Coronary artery (tissue), 2 donors: ENCODE measurements around the gene MAPT.
"Not testable (repeated sequence)": the region's sequence is repeated elsewhere in the genome, so short reads cannot be mapped to it uniquely, and the experiment has no call there.

Experiments used
- DNase-seq: peaks from one replicate; pipeline ENCODE4 v3.0.0-alpha.2; 2017; ENCODE audit warnings: low spot score
- H3K27ac ChIP-seq, 2 donors: fragments of 200-600 bp; sonication (generic); one replicate each; pipeline ENCODE4 v1.5.1; 2016 to 2019
- H3K4me3 ChIP-seq: fragments of 200-600 bp; sonication (generic); 2 replicates; pipeline ENCODE4 v1.5.1; 2016; ENCODE audit warnings: mild to moderate bottlenecking, moderate library complexity
- TF ChIP-seq, protein P1 (sequence below): fragments of 200-600 bp; sonication (generic); IDR thresholded peaks from one replicate; pipeline ENCODE4 v1.5.1; 2019; ENCODE audit warnings: antibody characterized with exemption

Gene MAPT

DNA sequence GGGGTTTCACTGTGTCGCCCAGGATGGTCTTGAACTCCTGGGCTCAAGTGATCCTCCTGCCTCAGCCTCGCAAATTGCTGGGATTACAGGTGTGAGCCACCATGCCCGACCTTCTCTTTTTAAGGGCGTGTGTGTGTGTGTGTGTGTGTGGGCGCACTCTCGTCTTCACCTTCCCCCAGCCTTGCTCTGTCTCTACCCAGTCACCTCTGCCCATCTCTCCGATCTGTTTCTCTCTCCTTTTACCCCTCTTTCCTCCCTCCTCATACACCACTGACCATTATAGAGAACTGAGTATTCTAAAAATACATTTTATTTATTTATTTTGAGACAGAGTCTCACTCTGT lies 108.6 kb downstream of the MAPT start:
- TF ChIP-seq, protein P1, sequence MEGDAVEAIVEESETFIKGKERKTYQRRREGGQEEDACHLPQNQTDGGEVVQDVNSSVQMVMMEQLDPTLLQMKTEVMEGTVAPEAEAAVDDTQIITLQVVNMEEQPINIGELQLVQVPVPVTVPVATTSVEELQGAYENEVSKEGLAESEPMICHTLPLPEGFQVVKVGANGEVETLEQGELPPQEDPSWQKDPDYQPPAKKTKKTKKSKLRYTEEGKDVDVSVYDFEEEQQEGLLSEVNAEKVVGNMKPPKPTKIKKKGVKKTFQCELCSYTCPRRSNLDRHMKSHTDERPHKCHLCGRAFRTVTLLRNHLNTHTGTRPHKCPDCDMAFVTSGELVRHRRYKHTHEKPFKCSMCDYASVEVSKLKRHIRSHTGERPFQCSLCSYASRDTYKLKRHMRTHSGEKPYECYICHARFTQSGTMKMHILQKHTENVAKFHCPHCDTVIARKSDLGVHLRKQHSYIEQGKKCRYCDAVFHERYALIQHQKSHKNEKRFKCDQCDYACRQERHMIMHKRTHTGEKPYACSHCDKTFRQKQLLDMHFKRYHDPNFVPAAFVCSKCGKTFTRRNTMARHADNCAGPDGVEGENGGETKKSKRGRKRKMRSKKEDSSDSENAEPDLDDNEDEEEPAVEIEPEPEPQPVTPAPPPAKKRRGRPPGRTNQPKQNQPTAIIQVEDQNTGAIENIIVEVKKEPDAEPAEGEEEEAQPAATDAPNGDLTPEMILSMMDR, result no peak
- no peak overlapping the region for H3K4me3 ChIP-seq
- no peak for DNase-seq
- no peak overlapping the region for H3K27ac ChIP-seq

DNA sequence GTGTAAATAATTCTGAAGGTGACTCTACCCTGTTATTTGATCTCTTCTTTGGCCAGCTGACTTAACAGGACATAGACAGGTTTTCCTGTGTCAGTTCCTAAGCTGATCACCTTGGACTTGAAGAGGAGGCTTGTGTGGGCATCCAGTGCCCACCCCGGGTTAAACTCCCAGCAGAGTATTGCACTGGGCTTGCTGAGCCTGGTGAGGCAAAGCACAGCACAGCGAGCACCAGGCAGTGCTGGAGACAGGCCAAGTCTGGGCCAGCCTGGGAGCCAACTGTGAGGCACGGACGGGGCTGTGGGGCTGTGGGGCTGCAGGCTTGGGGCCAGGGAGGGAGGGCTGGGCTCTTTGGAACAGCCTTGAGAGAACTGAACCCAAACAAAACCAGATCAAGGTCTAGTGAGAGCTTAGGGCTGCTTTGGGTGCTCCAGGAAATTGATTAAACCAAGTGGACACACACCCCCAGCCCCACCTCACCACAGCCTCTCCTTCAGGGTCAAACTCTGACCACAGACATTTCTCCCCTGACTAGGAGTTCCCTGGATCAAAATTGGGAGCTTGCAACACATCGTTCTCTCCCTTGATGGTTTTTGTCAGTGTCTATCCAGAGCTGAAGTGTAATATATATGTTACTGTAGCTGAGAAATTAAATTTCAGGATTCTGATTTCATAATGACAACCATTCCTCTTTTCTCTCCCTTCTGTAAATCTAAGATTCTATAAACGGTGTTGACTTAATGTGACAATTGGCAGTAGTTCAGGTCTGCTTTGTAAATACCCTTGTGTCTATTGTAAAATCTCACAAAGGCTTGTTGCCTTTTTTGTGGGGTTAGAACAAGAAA lies 109.8 kb downstream of the MAPT start:
- Histone ChIP-seq H3K4me3 (no peak overlapping the region), H3K27ac (no peak overlapping the region)
- no peak for DNase-seq
- TF ChIP-seq, protein P1, result no peak

DNA sequence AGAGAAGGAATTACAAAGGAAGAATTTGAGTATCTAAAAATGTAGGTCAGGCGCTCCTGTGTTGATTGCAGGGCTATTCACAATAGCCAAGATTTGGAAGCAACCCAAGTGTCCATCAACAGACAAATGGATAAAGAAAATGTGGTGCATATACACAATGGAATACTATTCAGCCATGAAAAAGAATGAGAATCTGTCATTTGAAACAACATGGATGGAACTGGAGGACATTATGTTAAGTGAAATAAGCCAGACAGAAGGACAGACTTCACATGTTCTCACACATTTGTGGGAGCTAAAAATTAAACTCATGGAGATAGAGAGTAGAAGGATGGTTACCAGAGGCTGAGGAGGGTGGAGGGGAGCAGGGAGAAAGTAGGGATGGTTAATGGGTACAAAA lies 111.7 kb downstream of the MAPT start:
- H3K27ac ChIP-seq, DNase-seq: not testable (repeated sequence)

DNA sequence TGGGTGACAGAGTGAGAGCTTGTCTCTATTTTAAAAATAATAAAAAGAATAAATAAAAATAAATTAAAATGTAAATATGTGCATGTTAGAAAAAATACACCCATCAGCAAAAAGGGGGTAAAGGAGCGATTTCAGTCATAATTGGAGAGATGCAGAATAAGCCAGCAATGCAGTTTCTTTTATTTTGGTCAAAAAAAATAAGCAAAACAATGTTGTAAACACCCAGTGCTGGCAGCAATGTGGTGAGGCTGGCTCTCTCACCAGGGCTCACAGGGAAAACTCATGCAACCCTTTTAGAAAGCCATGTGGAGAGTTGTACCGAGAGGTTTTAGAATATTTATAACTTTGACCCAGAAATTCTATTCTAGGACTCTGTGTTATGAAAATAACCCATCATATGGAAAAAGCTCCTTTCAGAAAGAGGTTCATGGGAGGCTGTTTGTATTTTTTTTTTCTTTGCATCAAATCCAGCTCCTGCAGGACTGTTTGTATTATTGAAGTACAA lies 113.2 kb downstream of the MAPT start:
- Histone ChIP-seq H3K27ac (no peak overlapping the region), H3K4me3 (no peak overlapping the region)
- TF ChIP-seq, protein P1, result no peak
- DNase-seq, result no peak

More for the DNA sequence above, 111.7 kb downstream of the MAPT start:
- not testable (repeated sequence) for H3K4me3 ChIP-seq

DNA sequence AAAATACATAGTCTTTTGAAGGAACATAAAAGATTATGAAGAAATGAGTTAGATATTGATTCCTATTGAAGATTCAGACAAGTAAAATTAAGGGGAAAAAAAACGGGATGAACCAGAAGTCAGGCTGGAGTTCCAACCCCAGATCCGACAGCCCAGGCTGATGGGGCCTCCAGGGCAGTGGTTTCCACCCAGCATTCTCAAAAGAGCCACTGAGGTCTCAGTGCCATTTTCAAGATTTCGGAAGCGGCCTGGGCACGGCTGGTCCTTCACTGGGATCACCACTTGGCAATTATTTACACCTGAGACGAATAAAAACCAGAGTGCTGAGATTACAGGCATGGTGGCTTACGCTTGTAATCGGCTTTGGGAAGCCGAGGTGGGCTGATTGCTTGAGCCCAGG lies 114.2 kb downstream of the MAPT start:
- H3K4me3 ChIP-seq, result no peak overlapping the region
- TF ChIP-seq, protein P1, result no peak
- no peak overlapping the region for H3K27ac ChIP-seq
- DNase-seq, result no peak

DNA sequence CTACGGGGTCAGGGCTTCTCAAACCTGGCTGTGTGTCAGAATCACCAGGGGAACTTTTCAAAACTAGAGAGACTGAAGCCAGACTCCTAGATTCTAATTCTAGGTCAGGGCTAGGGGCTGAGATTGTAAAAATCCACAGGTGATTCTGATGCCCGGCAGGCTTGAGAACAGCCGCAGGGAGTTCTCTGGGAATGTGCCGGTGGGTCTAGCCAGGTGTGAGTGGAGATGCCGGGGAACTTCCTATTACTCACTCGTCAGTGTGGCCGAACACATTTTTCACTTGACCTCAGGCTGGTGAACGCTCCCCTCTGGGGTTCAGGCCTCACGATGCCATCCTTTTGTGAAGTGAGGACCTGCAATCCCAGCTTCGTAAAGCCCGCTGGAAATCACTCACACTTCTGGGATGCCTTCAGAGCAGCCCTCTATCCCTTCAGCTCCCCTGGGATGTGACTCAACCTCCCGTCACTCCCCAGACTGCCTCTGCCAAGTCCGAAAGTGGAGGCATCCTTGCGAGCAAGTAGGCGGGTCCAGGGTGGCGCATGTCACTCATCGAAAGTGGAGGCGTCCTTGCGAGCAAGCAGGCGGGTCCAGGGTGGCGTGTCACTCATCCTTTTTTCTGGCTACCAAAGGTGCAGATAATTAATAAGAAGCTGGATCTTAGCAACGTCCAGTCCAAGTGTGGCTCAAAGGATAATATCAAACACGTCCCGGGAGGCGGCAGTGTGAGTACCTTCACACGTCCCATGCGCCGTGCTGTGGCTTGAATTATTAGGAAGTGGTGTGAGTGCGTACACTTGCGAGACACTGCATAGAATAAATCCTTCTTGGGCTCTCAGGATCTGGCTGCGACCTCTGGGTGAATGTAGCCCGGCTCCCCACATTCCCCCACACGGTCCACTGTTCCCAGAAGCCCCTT lies 115.6 kb downstream of the MAPT start:
- Histone ChIP-seq H3K4me3 (no peak overlapping the region), H3K27ac (no peak overlapping the region)
- no peak for DNase-seq
- TF ChIP-seq, protein P1, result no peak

DNA sequence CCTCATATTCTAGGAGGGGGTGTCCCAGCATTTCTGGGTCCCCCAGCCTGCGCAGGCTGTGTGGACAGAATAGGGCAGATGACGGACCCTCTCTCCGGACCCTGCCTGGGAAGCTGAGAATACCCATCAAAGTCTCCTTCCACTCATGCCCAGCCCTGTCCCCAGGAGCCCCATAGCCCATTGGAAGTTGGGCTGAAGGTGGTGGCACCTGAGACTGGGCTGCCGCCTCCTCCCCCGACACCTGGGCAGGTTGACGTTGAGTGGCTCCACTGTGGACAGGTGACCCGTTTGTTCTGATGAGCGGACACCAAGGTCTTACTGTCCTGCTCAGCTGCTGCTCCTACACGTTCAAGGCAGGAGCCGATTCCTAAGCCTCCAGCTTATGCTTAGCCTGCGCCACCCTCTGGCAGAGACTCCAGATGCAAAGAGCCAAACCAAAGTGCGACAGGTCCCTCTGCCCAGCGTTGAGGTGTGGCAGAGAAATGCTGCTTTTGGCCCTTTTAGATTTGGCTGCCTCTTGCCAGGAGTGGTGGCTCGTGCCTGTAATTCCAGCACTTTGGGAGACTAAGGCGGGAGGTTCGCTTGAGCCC lies 116.3 kb downstream of the MAPT start:
- Histone ChIP-seq H3K27ac (no peak overlapping the region), H3K4me3 (no peak overlapping the region)

More for the DNA sequence above, 116.3 kb downstream of the MAPT start:
- TF ChIP-seq, protein P1, result no peak
- no peak for DNase-seq
